ENCODE measurements around the gene CATSPERD. TPM values are rescaled to one million over a fixed set of nuclear protein-coding genes. Genes with fewer than 3 reads are reported as not detected.
A peak's percentile ranks its signal among the peaks of the same experiment; 100 is the strongest.
"Not testable (repeated sequence)": the region's sequence is repeated elsewhere in the genome, so short reads cannot be mapped to it uniquely, and the experiment has no call there.

The CATSPERD gene
- total RNA-seq, 1 donor from 2014 or later = not detected

DNA sequence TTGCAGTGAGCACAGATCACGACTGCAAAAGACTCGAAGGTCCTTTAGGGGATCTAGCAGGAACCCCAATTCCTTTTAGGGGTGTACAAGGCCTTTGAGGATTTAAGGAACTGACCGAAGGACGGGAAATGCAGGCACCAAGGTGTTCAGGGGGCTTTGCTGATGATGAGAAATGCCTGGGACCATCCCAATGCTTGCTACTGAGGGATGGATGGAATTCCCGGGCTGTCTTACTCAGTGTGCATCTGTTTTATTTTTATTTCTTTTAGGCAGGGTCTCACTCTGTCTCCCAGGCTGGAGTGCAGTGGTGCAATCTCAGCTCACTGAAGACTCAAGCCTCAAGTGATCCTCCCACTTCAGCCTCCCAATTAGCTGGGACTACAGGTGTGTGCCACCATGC is 52.8 kb downstream of the CATSPERD start:
- no peaks in the 10 kb centered on the region for H3K79me2 ChIP-seq (ENCODE audit: low read depth)
- no peak overlapping the region for H3K27ac ChIP-seq
- H3K4me3 ChIP-seq = no peak overlapping the region
- no peaks in the 10 kb centered on the region for H4K20me1 ChIP-seq (ENCODE audit: low read depth)
- Mint-ChIP-seq H3K36me3 (no peaks in the 10 kb centered on the region), H3K4me1 (no peaks in the 10 kb centered on the region), H3K27ac (no peak overlapping the region), H3K9me3 (no peaks in the 10 kb centered on the region), H3K4me3 (no peak overlapping the region), H3K27me3 (ENCODE audit: insufficient read depth, low read depth) (no peaks in the 10 kb centered on the region)
- peak overlapping the region; percentile 2 for H2AFZ ChIP-seq (replicated peaks)
- H3K9ac ChIP-seq = no peak overlapping the region
- DNase-seq (ENCODE audit: low spot score) = no peak
- H3K4me2 ChIP-seq = no peak overlapping the region
- no peaks in the 10 kb centered on the region for H3K36me3 ChIP-seq
- H3K27me3 ChIP-seq = no peaks in the 10 kb centered on the region
- H3F3A ChIP-seq (ENCODE audit: low read depth) = no peaks in the 10 kb centered on the region
- no peaks in the 10 kb centered on the region for H3K4me1 ChIP-seq
- H3K9me3 ChIP-seq (ENCODE audit: low read depth) = no peaks in the 10 kb centered on the region
- TF ChIP-seq EZH2phosphoT487 (IDR thresholded peaks at IDR 0.05) = no peak

DNA sequence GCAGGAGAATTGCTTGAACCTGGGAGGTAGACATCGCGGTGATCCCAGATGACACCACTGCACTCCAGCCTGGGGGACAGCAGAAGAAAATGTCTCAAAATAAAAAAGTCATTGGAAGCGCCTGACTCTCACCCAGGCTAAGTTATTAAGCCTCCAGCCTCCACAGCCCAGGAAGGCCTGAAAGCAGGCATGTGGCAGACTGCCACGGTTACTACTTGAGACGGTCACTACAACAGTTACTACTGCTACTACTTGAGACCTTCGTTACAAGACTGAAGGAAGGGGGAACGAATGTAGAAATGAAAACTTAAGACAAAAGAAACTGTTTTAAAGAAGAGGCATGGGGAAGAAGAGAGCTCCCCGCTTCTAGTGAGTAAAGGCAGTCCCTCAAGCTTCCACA is 54.5 kb downstream of the CATSPERD start:
- Histone ChIP-seq H3K27me3 (no peaks in the 10 kb centered on the region), H3K4me3 (no peak overlapping the region), H3F3A (ENCODE audit: low read depth) (no peaks in the 10 kb centered on the region), H3K27ac (no peak overlapping the region), H4K20me1 (ENCODE audit: low read depth) (no peaks in the 10 kb centered on the region), H3K9me3 (ENCODE audit: low read depth) (no peaks in the 10 kb centered on the region), H3K79me2 (ENCODE audit: low read depth) (no peaks in the 10 kb centered on the region), H3K9ac (no peak overlapping the region), H3K36me3 (no peaks in the 10 kb centered on the region), H3K4me2 (no peak overlapping the region), H3K4me1 (no peaks in the 10 kb centered on the region), H2AFZ (replicated peaks) (no peak overlapping the region)
- no peak for TF ChIP-seq EZH2 (IDR thresholded peaks at IDR 0.05)
- TF ChIP-seq EZH2phosphoT487 (IDR thresholded peaks at IDR 0.05) = no peak
- TF ChIP-seq, protein P1, sequence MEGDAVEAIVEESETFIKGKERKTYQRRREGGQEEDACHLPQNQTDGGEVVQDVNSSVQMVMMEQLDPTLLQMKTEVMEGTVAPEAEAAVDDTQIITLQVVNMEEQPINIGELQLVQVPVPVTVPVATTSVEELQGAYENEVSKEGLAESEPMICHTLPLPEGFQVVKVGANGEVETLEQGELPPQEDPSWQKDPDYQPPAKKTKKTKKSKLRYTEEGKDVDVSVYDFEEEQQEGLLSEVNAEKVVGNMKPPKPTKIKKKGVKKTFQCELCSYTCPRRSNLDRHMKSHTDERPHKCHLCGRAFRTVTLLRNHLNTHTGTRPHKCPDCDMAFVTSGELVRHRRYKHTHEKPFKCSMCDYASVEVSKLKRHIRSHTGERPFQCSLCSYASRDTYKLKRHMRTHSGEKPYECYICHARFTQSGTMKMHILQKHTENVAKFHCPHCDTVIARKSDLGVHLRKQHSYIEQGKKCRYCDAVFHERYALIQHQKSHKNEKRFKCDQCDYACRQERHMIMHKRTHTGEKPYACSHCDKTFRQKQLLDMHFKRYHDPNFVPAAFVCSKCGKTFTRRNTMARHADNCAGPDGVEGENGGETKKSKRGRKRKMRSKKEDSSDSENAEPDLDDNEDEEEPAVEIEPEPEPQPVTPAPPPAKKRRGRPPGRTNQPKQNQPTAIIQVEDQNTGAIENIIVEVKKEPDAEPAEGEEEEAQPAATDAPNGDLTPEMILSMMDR (IDR thresholded peaks at IDR 0.05) = no peak
- Mint-ChIP-seq H3K4me3 (no peak overlapping the region), H3K36me3 (no peaks in the 10 kb centered on the region), H3K4me1 (no peaks in the 10 kb centered on the region), H3K27ac (no peak overlapping the region), H3K27me3 (ENCODE audit: insufficient read depth, low read depth) (no peaks in the 10 kb centered on the region), H3K9me3 (no peaks in the 10 kb centered on the region)
- DNase-seq (ENCODE audit: low spot score) = no peak

DNA sequence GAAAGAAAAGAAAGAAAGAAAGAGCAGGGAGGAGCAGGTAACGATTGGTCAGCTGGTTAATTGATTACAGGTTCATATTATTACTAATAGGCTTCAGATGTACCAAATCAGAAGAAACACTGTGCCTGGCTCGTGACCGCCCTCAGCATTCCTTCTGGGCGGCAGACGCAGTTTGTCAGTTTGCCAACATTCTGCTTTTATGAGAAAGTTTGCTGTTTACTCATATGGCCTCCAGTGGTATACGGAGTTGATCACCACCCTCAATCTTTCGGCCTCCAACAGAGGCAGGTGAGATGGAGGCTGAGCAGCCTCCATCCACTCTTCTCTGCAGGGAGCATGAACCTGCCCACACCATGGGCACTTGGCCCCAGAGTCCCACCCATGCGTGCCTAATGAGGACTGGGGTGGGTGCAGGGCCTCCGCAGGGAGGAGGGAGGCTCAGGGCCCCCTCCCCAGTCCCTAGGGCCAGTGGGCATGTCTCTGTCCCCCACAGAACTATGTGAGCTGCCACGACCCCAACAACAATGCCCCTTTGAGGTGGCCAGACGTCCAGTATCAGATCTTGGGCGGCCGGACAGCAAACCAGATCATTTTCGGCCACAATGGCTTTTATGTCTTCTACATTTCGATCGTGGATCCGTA is 55.4 kb downstream of the CATSPERD start:
- Histone ChIP-seq H3K79me2 (ENCODE audit: low read depth) (no peaks in the 10 kb centered on the region), H2AFZ (replicated peaks) (no peak overlapping the region), H3K9ac (no peak overlapping the region), H3K4me3 (no peak overlapping the region), H3K27ac (no peak overlapping the region), H3K9me3 (ENCODE audit: low read depth) (no peaks in the 10 kb centered on the region), H3K4me1 (no peaks in the 10 kb centered on the region), H3K4me2 (no peak overlapping the region), H3F3A (ENCODE audit: low read depth) (no peaks in the 10 kb centered on the region), H3K27me3 (no peaks in the 10 kb centered on the region), H3K36me3 (no peaks in the 10 kb centered on the region), H4K20me1 (ENCODE audit: low read depth) (no peaks in the 10 kb centered on the region)
- TF ChIP-seq EZH2phosphoT487 (IDR thresholded peaks at IDR 0.05) = no peak
- TF ChIP-seq, protein P1 (IDR thresholded peaks at IDR 0.05) = no peak
- TF ChIP-seq EZH2 (IDR thresholded peaks at IDR 0.05) = no peak
- Mint-ChIP-seq H3K4me1 (no peaks in the 10 kb centered on the region), H3K27me3 (ENCODE audit: insufficient read depth, low read depth) (no peaks in the 10 kb centered on the region), H3K36me3 (no peaks in the 10 kb centered on the region), H3K4me3 (no peak overlapping the region), H3K27ac (no peak overlapping the region), H3K9me3 (no peaks in the 10 kb centered on the region)
- no peak for DNase-seq (ENCODE audit: low spot score)

DNA sequence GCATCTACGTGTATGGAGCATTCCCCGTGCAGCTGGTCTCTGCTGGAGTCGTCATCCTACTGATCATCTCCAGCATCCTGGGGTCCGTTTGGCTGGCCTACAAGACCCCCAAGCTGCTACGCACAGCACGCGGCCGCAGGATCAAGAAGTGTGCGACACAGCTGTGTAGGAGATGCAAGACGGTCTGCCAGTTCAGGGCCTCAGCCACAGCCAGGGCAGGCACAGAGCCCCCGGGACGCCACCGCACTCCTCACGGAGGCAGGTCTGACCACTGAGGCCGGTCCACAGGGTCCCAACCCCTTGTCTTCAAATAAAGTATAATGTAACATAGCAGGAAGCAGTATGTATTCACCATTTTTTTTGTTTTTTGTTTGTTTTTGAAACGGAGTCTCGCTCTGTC is 58.0 kb downstream of the CATSPERD start:
- DNase-seq (ENCODE audit: low spot score) = no peak
- H3K4me3 ChIP-seq = no peak overlapping the region
- H3K4me3 Mint-ChIP-seq = no peak overlapping the region
- H3K79me2 ChIP-seq (ENCODE audit: low read depth) = no peaks in the 10 kb centered on the region
- TF ChIP-seq EZH2 (IDR thresholded peaks at IDR 0.05) = no peak
- TF ChIP-seq, protein P1 (IDR thresholded peaks at IDR 0.05) = no peak
- no peaks in the 10 kb centered on the region for H3K9me3 ChIP-seq (ENCODE audit: low read depth)
- H3K9me3 Mint-ChIP-seq = no peaks in the 10 kb centered on the region
- no peaks in the 10 kb centered on the region for H3K27me3 Mint-ChIP-seq (ENCODE audit: insufficient read depth, low read depth)
- H3F3A ChIP-seq (ENCODE audit: low read depth) = no peaks in the 10 kb centered on the region
- no peaks in the 10 kb centered on the region for H3K36me3 ChIP-seq
- H3K27ac ChIP-seq = no peak overlapping the region
- H3K36me3 Mint-ChIP-seq = no peaks in the 10 kb centered on the region
- no peaks in the 10 kb centered on the region for H3K27me3 ChIP-seq
- no peak overlapping the region for H2AFZ ChIP-seq (replicated peaks)
- no peak overlapping the region for H3K9ac ChIP-seq
- no peaks in the 10 kb centered on the region for H3K4me1 Mint-ChIP-seq
- H3K4me1 ChIP-seq = no peaks in the 10 kb centered on the region
- H3K4me2 ChIP-seq = no peak overlapping the region
- H3K27ac Mint-ChIP-seq = no peak overlapping the region
- no peaks in the 10 kb centered on the region for H4K20me1 ChIP-seq (ENCODE audit: low read depth)

DNA sequence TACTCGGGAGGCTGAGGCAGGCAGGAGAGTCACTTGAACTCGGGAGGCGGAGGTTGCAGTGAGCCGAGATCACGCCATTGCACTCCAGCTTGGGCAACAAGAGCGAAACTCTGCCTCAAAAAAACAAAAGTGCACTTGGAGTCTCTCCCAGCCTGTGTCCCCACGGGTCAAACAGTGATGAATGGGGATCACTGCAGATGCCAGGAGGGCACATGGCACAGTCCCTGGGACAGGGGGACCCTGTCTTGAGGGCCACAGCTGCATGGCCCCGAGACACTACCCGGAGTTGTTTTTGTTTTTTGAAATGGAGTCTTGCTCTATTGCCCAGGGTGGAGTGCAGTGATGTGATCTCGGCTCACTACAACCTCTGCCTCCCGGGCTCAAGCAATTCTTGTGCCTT is 60.5 kb downstream of the CATSPERD start:
- H3K27me3 Mint-ChIP-seq (ENCODE audit: insufficient read depth, low read depth); H3K4me1 Mint-ChIP-seq; H3K27me3 ChIP-seq; DNase-seq (ENCODE audit: low spot score); H3K27ac Mint-ChIP-seq; H3K4me2 ChIP-seq; H3K36me3 Mint-ChIP-seq; H3K4me3 ChIP-seq; H3K4me3 Mint-ChIP-seq; H3K9me3 ChIP-seq (ENCODE audit: low read depth); H3K4me1 ChIP-seq; H3K9me3 Mint-ChIP-seq; H3K27ac ChIP-seq; H3K36me3 ChIP-seq; H3K9ac ChIP-seq; H3F3A ChIP-seq (ENCODE audit: low read depth); H4K20me1 ChIP-seq (ENCODE audit: low read depth); H2AFZ ChIP-seq (replicated peaks); H3K79me2 ChIP-seq (ENCODE audit: low read depth): not testable (repeated sequence)
